ENCODE data around the gene SMYD3.

Gene SMYD3

GRCh38 chr1:245704765-245705164, 802.3 kb downstream of the SMYD3 start:
- Histone ChIP-seq H3K14ac (ENCODE audit: low read length in 2 of 2) (no peak overlapping the region), H4K8ac (ENCODE audit: low read length) (no peak overlapping the region), H3K79me1 (replicated peaks; ENCODE audit: low read length, poor library complexity, severe bottlenecking) (no peaks in the 10 kb centered on the region), H3K4me3 (ENCODE audit: insufficient read depth in 1 of 2, low read depth in 1 of 2, low read length in 2 of 2) (no peak overlapping the region), H2BK12ac (ENCODE audit: low read length in 2 of 2) (no peak overlapping the region), H3K4me2 (ENCODE audit: low read length, poor library complexity, severe bottlenecking) (no peak overlapping the region), H3K4ac (ENCODE audit: low read depth in 1 of 2, low read length in 2 of 2) (no peak overlapping the region), H2AFZ (ENCODE audit: low read depth, low read length) (no peak overlapping the region), H2BK5ac (ENCODE audit: low read depth, low read length, poor library complexity, severe bottlenecking) (no peak overlapping the region), H3K4me1 (ENCODE audit: control insufficient read depth, insufficient read depth, low read depth, low read length) (peaks cover 10% of the 10 kb centered on the region), H3K27ac (ENCODE audit: low read length, poor library complexity, severe bottlenecking) (no peak overlapping the region), H3K36me3 (ENCODE audit: control insufficient read depth in 1 of 2, insufficient read depth in 2 of 2, low read depth in 1 of 2, low read length in 2 of 2) (peaks cover 0 to 4% of the 10 kb centered on the region in 2 experiments), H3K18ac (ENCODE audit: low read depth in 1 of 2, low read length in 2 of 2) (peak overlapping the region in 1 of 2 experiments; percentile 1), H4K91ac (ENCODE audit: low read length) (no peak overlapping the region), H3K9me3 (ENCODE audit: control insufficient read depth, low read length) (no peaks in the 10 kb centered on the region), H2AK5ac (ENCODE audit: low read length, severe bottlenecking) (no peak overlapping the region), H3K27me3 (ENCODE audit: control insufficient read depth in 1 of 2, insufficient read depth in 1 of 2, low read length in 2 of 2) (peaks cover 0 to 5% of the 10 kb centered on the region in 2 experiments), H2BK120ac (ENCODE audit: low read depth, low read length) (no peak overlapping the region), H3K9ac (ENCODE audit: low read length) (no peak overlapping the region), H2BK15ac (ENCODE audit: low read depth, poor library complexity, severe bottlenecking) (no peak overlapping the region), H3K23ac (ENCODE audit: low read length in 2 of 2) (no peak overlapping the region)
- WGBS, result 79% methylated on average over 7 of the region's 7 CpGs
- DNase-seq, result no peak

GRCh38 chr1:245704341-245704740, 802.7 kb downstream of the SMYD3 start:
- Histone ChIP-seq H3K18ac (ENCODE audit: low read depth in 1 of 2, low read length in 2 of 2) (peak overlapping the region in 1 of 2 experiments; percentile 5), H3K79me1 (replicated peaks; ENCODE audit: low read length, poor library complexity, severe bottlenecking) (no peaks in the 10 kb centered on the region), H3K23ac (ENCODE audit: low read length in 2 of 2) (no peak overlapping the region), H3K36me3 (ENCODE audit: control insufficient read depth in 1 of 2, insufficient read depth in 2 of 2, low read depth in 1 of 2, low read length in 2 of 2) (peaks cover 0 to 4% of the 10 kb centered on the region in 2 experiments), H4K8ac (ENCODE audit: low read length) (no peak overlapping the region), H3K4ac (ENCODE audit: low read depth in 1 of 2, low read length in 2 of 2) (no peak overlapping the region), H2AFZ (ENCODE audit: low read depth, low read length) (no peak overlapping the region), H3K14ac (ENCODE audit: low read length in 2 of 2) (no peak overlapping the region), H2BK15ac (ENCODE audit: low read depth, poor library complexity, severe bottlenecking) (no peak overlapping the region), H4K91ac (ENCODE audit: low read length) (no peak overlapping the region), H3K4me1 (ENCODE audit: control insufficient read depth, insufficient read depth, low read depth, low read length) (peaks cover 10% of the 10 kb centered on the region), H2AK5ac (ENCODE audit: low read length, severe bottlenecking) (no peak overlapping the region), H2BK12ac (ENCODE audit: low read length in 2 of 2) (no peak overlapping the region), H2BK120ac (ENCODE audit: low read depth, low read length) (no peak overlapping the region), H3K9me3 (ENCODE audit: control insufficient read depth, low read length) (no peaks in the 10 kb centered on the region), H3K4me3 (ENCODE audit: insufficient read depth in 1 of 2, low read depth in 1 of 2, low read length in 2 of 2) (no peak overlapping the region), H3K9ac (ENCODE audit: low read length) (no peak overlapping the region), H2BK5ac (ENCODE audit: low read depth, low read length, poor library complexity, severe bottlenecking) (no peak overlapping the region), H3K27me3 (ENCODE audit: control insufficient read depth in 1 of 2, insufficient read depth in 1 of 2, low read length in 2 of 2) (peaks cover 0 to 5% of the 10 kb centered on the region in 2 experiments), H3K4me2 (ENCODE audit: low read length, poor library complexity, severe bottlenecking) (no peak overlapping the region), H3K27ac (ENCODE audit: low read length, poor library complexity, severe bottlenecking) (no peak overlapping the region)
- no peak for DNase-seq
- 78% methylated on average over 6 of the region's 6 CpGs for WGBS

- no peak overlapping the region for H3K27ac ChIP-seq (ENCODE audit: low read length, poor library complexity, severe bottlenecking)
- no peak for DNase-seq
- no peak overlapping the region for H3K23ac ChIP-seq (ENCODE audit: low read length in 2 of 2)
- H2BK5ac ChIP-seq (ENCODE audit: low read depth, low read length, poor library complexity, severe bottlenecking), result no peak overlapping the region
- H3K27me3 ChIP-seq (ENCODE audit: control insufficient read depth in 1 of 2, insufficient read depth in 1 of 2, low read length in 2 of 2), result peaks cover 0 to 5% of the 10 kb centered on the region in 2 experiments
- no peak overlapping the region for H3K18ac ChIP-seq (ENCODE audit: low read depth in 1 of 2, low read length in 2 of 2)
- no peak overlapping the region for H2AFZ ChIP-seq (ENCODE audit: low read depth, low read length)
- no peaks in the 10 kb centered on the region for H3K9me3 ChIP-seq (ENCODE audit: control insufficient read depth, low read length)
- peaks cover 8% of the 10 kb centered on the region for H3K4me1 ChIP-seq (ENCODE audit: control insufficient read depth, insufficient read depth, low read depth, low read length)
- H2BK12ac ChIP-seq (ENCODE audit: low read length in 2 of 2), result no peak overlapping the region
- H3K9ac ChIP-seq (ENCODE audit: low read length), result no peak overlapping the region
- no peak overlapping the region for H2AK5ac ChIP-seq (ENCODE audit: low read length, severe bottlenecking)
- no peaks in the 10 kb centered on the region for H3K79me1 ChIP-seq (replicated peaks; ENCODE audit: low read length, poor library complexity, severe bottlenecking)
- H3K36me3 ChIP-seq (ENCODE audit: control insufficient read depth in 1 of 2, insufficient read depth in 2 of 2, low read depth in 1 of 2, low read length in 2 of 2), result peaks cover 0 to 7% of the 10 kb centered on the region in 2 experiments
- H3K4me2 ChIP-seq (ENCODE audit: low read length, poor library complexity, severe bottlenecking), result no peak overlapping the region
- no peak overlapping the region for H4K91ac ChIP-seq (ENCODE audit: low read length)
- no peak overlapping the region for H4K8ac ChIP-seq (ENCODE audit: low read length)
- H2BK15ac ChIP-seq (ENCODE audit: low read depth, poor library complexity, severe bottlenecking), result no peak overlapping the region
- no peak overlapping the region for H3K4ac ChIP-seq (ENCODE audit: low read depth in 1 of 2, low read length in 2 of 2)
- no peak overlapping the region for H3K4me3 ChIP-seq (ENCODE audit: insufficient read depth in 1 of 2, low read depth in 1 of 2, low read length in 2 of 2)
- H2BK120ac ChIP-seq (ENCODE audit: low read depth, low read length), result no peak overlapping the region
- H3K14ac ChIP-seq (ENCODE audit: low read length in 2 of 2), result no peak overlapping the region
- 99% methylated on average over 11 of the region's 13 CpGs for WGBS
Measured at GRCh38 chr1:245702346-245702745, 804.7 kb downstream of the SMYD3 start.

GRCh38 chr1:245701631-245702030, 805.4 kb downstream of the SMYD3 start:
- no peak overlapping the region for H3K4me3 ChIP-seq (ENCODE audit: insufficient read depth in 1 of 2, low read depth in 1 of 2, low read length in 2 of 2)
- H4K8ac ChIP-seq (ENCODE audit: low read length), result no peak overlapping the region
- peaks cover 0 to 7% of the 10 kb centered on the region in 2 experiments for H3K36me3 ChIP-seq (ENCODE audit: control insufficient read depth in 1 of 2, insufficient read depth in 2 of 2, low read depth in 1 of 2, low read length in 2 of 2)
- WGBS, result 91% methylated on average over 7 of the region's 7 CpGs
- H3K4me2 ChIP-seq (ENCODE audit: low read length, poor library complexity, severe bottlenecking), result no peak overlapping the region
- no peak overlapping the region for H3K14ac ChIP-seq (ENCODE audit: low read length in 2 of 2)
- no peak overlapping the region for H2AFZ ChIP-seq (ENCODE audit: low read depth, low read length)
- H2BK5ac ChIP-seq (ENCODE audit: low read depth, low read length, poor library complexity, severe bottlenecking), result no peak overlapping the region
- H3K4me1 ChIP-seq (ENCODE audit: control insufficient read depth, insufficient read depth, low read depth, low read length), result peaks cover 8% of the 10 kb centered on the region
- peaks cover 0 to 5% of the 10 kb centered on the region in 2 experiments for H3K27me3 ChIP-seq (ENCODE audit: control insufficient read depth in 1 of 2, insufficient read depth in 1 of 2, low read length in 2 of 2)
- no peak for DNase-seq
- H3K27ac ChIP-seq (ENCODE audit: low read length, poor library complexity, severe bottlenecking), result no peak overlapping the region
- no peak overlapping the region for H2BK15ac ChIP-seq (ENCODE audit: low read depth, poor library complexity, severe bottlenecking)
- no peak overlapping the region for H4K91ac ChIP-seq (ENCODE audit: low read length)
- no peak overlapping the region for H2BK120ac ChIP-seq (ENCODE audit: low read depth, low read length)
- no peak overlapping the region for H3K9ac ChIP-seq (ENCODE audit: low read length)
- H3K79me1 ChIP-seq (replicated peaks; ENCODE audit: low read length, poor library complexity, severe bottlenecking), result no peaks in the 10 kb centered on the region
- H3K23ac ChIP-seq (ENCODE audit: low read length in 2 of 2), result no peak overlapping the region
- H2BK12ac ChIP-seq (ENCODE audit: low read length in 2 of 2), result no peak overlapping the region
- H3K9me3 ChIP-seq (ENCODE audit: control insufficient read depth, low read length), result no peaks in the 10 kb centered on the region
- H2AK5ac ChIP-seq (ENCODE audit: low read length, severe bottlenecking), result no peak overlapping the region
- H3K18ac ChIP-seq (ENCODE audit: low read depth in 1 of 2, low read length in 2 of 2), result no peak overlapping the region
- no peak overlapping the region for H3K4ac ChIP-seq (ENCODE audit: low read depth in 1 of 2, low read length in 2 of 2)
